K562 (cell line): ENCODE results near the gene VPS13D. TPM values are rescaled to one million over a fixed set of nuclear protein-coding genes. Genes with fewer than 3 reads are reported as not detected.

Experiments used
- BRD4 ChIP-seq: fragments of 200-600 bp; sonication (generic); IDR thresholded peaks from 2 replicates; pipeline ENCODE4 v1.6.1; 2017; ENCODE audit warnings: inconsistent platforms
- CBX8 ChIP-seq: fragments of 200-600 bp; sonication (generic); IDR thresholded peaks from 2 replicates; pipeline ENCODE4 v1.6.1; 2012; ENCODE audit warnings: borderline replicate concordance, mixed run types, low read depth, mild to moderate bottlenecking, moderate library complexity, mixed read lengths, low read length, control low read depth, inconsistent platforms; ENCODE audit not compliant: poor library complexity, severe bottlenecking; ENCODE audit errors: extremely low read depth
- EHMT2 ChIP-seq: fragments of 450-650 bp; IDR thresholded peaks from 2 replicates; pipeline ENCODE4 v1.6.1; 2018; ENCODE audit warnings: antibody characterized with exemption
- ESRRA ChIP-seq: fragments of 450-650 bp; IDR thresholded peaks from 2 replicates; pipeline ENCODE4 v1.6.1; 2014; ENCODE audit warnings: low read depth, mild to moderate bottlenecking, moderate library complexity, borderline replicate concordance
- ESRRB ChIP-seq: fragments of 250-450 bp; sonication (Bioruptor Pico); IDR thresholded peaks from 2 replicates; pipeline ENCODE4 v1.5.0; 2020; ENCODE audit warnings: mild to moderate bottlenecking, moderate library complexity, borderline replicate concordance
- FOXK2 ChIP-seq, 2 experiments: fragments of 450-650 bp; IDR thresholded peaks in 1 of 2; conservative IDR thresholded peaks in 1 of 2; 2 replicates each; pipeline ENCODE4 v1.6.1; 2016; ENCODE audit warnings: low read depth in 2 of 2, mild to moderate bottlenecking in 1 of 2
- GTF2E2 ChIP-seq: fragments of 200-800 bp; sonication (Bioruptor generic); IDR thresholded peaks from 2 replicates; pipeline ENCODE4 v1.6.1; 2016; ENCODE audit warnings: missing genetic modification characterization, missing compliant biosample characterization
- HNRNPH1 ChIP-seq: fragments of 200-400 bp; formaldehyde crosslinking; optimal IDR thresholded peaks from 2 replicates; pipeline ENCODE3; 2017; ENCODE audit warnings: low read depth, mild to moderate bottlenecking, low read length, moderate library complexity
- KAT7 ChIP-seq: sonication (generic); formaldehyde crosslinking; IDR thresholded peaks from 2 replicates; pipeline ENCODE4 v1.8.0; 2022; ENCODE audit warnings: missing genetic modification reagents, mild to moderate bottlenecking, borderline replicate concordance
- POLR2B ChIP-seq: fragments of 450-650 bp; IDR thresholded peaks from 2 replicates; pipeline ENCODE4 v1.6.1; 2018; ENCODE audit warnings: low read depth; ENCODE audit not compliant: partially characterized antibody
- RBM14 ChIP-seq: fragments of 200-400 bp; formaldehyde crosslinking; IDR thresholded peaks from 2 replicates; pipeline ENCODE4 v1.6.1; 2018; ENCODE audit warnings: low read depth, mild to moderate bottlenecking, low read length, moderate library complexity, borderline replicate concordance; ENCODE audit not compliant: insufficient read depth
- SETDB1 ChIP-seq: IDR thresholded peaks from one replicate; pipeline ENCODE4 v1.6.1; 2012; ENCODE audit warnings: low read length, control low read depth, inconsistent platforms
- SPI1 ChIP-seq: IDR thresholded peaks from 2 replicates; pipeline ENCODE4 v1.6.1; 2011; ENCODE audit warnings: low read depth, low read length, control low read depth, borderline replicate concordance
- TAF9B ChIP-seq: fragments of 450-650 bp; IDR thresholded peaks from 2 replicates; pipeline ENCODE4 v1.6.1; 2018; ENCODE audit warnings: mild to moderate bottlenecking; ENCODE audit not compliant: partially characterized antibody
- U2AF2 ChIP-seq: fragments of 200-400 bp; formaldehyde crosslinking; optimal IDR thresholded peaks from 2 replicates; pipeline ENCODE3; 2017; ENCODE audit warnings: low read depth, mild to moderate bottlenecking, low read length
- ZBTB33 ChIP-seq: sonication (generic); formaldehyde crosslinking; IDR thresholded peaks from 2 replicates; pipeline ENCODE4 v1.8.1; 2023; ENCODE audit warnings: mild to moderate bottlenecking, missing genetic modification reagents
- ZKSCAN8 ChIP-seq: fragments of 200-800 bp; sonication (Bioruptor generic); IDR thresholded peaks from 2 replicates; pipeline ENCODE4 v1.6.1; 2016; ENCODE audit warnings: missing genetic modification characterization, missing compliant biosample characterization
- polyA plus RNA-seq, 8 experiments: library from polyadenylated mRNA; depleted of rRNA in 4 of 8; stranded (reverse) in 5 of 8; unstranded in 3 of 8; fragments of >200 nt; fragmentation: Nextera tagmentation in 2 of 8; fragmentation: Illumina TruSeq in 1 of 8; extraction: Ambion mirVana in 2 of 8; extraction: Trizol in 1 of 8; gene quantifications; 2 replicates each; pipeline versions ENCODE4 v1.2.1 to v1.2.3, GENCODE V29; 2011 to 2014; ENCODE audit warnings: inconsistent platforms in 1 of 8, missing spikeins in 1 of 8
- total RNA-seq, 7 experiments: library from RNA; depleted of rRNA in 6 of 7; stranded (reverse); fragments of >200 nt in 6 of 7; fragmentation: Illumina TruSeq in 2 of 7; extraction: Trizol in 2 of 7; gene quantifications; 2 replicates each; pipeline versions ENCODE4 v1.2.1 to v1.2.3, GENCODE V29; 2011 to 2021; ENCODE audit warnings: low replicate concordance in 1 of 7
- TF ChIP-seq, protein P1 (sequence below): fragments of 250-450 bp; sonication (Bioruptor Pico); IDR thresholded peaks from 2 replicates; pipeline ENCODE4 v1.5.1; 2021; ENCODE audit warnings: mild to moderate bottlenecking
- TF ChIP-seq, protein P2 (sequence below): IDR thresholded peaks from 2 replicates; pipeline ENCODE4 v1.6.1; 2012; ENCODE audit warnings: low read depth, low read length, improper control_type of control experiment, borderline replicate concordance

The VPS13D gene
- total and polyA plus RNA-seq, 9 of the 15 experiments (the other 6 are each of a cell fraction or from before 2014, with no cell fraction given) = 6.1 to 51.5 (median 38.5) TPM

DNA sequence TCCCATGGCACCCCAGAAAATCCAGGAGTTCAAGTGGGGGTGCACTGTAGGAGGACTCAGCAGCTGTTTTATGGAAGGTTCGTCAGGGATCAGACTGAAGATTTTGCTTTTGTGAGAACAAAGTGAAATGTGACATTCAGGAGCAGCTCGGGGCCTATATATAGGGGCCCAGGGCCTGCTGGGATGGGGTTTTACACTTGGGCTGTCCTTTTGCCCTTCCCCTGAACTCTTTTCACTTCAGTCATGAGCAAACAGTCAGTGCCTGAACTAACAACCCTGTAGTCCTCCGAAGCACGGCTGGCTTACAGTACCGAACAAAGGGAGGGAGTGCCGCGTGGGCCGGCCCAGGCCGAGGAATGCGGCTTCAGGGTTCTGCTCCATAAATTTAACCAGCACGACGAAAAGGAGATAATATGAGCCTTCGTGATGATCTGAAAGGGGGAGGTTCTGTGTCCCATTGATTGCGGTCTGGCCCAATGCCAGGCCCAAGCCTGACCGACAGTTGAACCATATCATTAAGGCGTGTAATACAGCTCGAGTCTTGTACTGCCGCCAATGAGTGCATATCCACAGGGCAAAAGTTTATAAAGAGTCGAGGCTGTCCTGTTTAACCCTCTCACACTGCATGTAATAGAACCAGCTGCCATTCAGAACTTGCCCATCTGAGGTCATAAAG, 248.2 kb downstream of the VPS13D start (continued):
- TF ChIP-seq, protein P1, sequence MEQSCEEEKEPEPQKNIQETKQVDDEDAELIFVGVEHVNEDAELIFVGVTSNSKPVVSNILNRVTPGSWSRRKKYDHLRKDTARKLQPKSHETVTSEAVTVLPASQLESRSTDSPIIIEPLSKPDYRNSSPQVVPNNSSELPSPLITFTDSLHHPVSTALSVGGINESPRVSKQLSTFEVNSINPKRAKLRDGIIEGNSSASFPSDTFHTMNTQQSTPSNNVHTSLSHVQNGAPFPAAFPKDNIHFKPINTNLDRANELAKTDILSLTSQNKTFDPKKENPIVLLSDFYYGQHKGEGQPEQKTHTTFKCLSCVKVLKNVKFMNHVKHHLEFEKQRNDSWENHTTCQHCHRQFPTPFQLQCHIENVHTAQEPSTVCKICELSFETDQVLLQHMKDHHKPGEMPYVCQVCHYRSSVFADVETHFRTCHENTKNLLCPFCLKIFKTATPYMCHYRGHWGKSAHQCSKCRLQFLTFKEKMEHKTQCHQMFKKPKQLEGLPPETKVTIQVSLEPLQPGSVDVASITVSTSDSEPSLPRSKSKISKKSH (CRISPR knock-in tag) = no peak
- TF ChIP-seq U2AF2 = no peak
- TF ChIP-seq RBM14 = no peak
- TF ChIP-seq HNRNPH1 = no peak
- 0 out of 2 replicates have a peak, but pooled peaks have one; percentile 60 for TF ChIP-seq ZKSCAN8 (CRISPR knock-in tag)
- TF ChIP-seq SETDB1 = no peak
- TF ChIP-seq POLR2B = no peak
- TF ChIP-seq CBX8 = no peak
- TF ChIP-seq TAF9B = no peak
- peak; percentile 86; the same call in 1 of the 2 replicates for TF ChIP-seq KAT7
- TF ChIP-seq ZBTB33 (CRISPR knock-in tag) = peak; percentile 70
- TF ChIP-seq SPI1 = no peak
- TF ChIP-seq FOXK2 (conservative IDR thresholded peaks at IDR 0.05 in 1 of 2, IDR thresholded peaks at IDR 0.05 in 1 of 2; ENCODE audit: low read depth in 2 of 2) = peak; percentile 75 to 81
- TF ChIP-seq, protein P2, sequence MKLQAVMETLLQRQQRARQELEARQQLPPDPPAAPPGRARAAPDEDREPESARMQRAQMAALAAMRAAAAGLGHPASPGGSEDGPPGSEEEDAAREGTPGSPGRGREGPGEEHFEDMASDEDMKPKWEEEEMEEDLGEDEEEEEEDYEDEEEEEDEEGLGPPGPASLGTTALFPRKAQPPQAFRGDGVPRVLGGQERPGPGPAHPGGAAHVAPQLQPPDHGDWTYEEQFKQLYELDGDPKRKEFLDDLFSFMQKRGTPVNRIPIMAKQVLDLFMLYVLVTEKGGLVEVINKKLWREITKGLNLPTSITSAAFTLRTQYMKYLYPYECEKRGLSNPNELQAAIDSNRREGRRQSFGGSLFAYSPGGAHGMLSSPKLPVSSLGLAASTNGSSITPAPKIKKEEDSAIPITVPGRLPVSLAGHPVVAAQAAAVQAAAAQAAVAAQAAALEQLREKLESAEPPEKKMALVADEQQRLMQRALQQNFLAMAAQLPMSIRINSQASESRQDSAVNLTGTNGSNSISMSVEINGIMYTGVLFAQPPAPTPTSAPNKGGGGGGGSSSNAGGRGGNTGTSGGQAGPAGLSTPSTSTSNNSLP = peak; percentile 92
- no peak for TF ChIP-seq ESRRB (CRISPR knock-in tag)
- TF ChIP-seq BRD4 = no peak
- no peak for TF ChIP-seq EHMT2
- TF ChIP-seq ESRRA = peak; percentile 99
- TF ChIP-seq GTF2E2 = no peak; the same call in 1 of the 2 replicates
